ENCODE data around the gene PSMA4.
A peak's percentile ranks its signal among the peaks of the same experiment; 100 is the strongest.
"Not testable (repeated sequence)": the region's sequence is repeated elsewhere in the genome, so short reads cannot be mapped to it uniquely, and the experiment has no call there.

Gene PSMA4

DNA sequence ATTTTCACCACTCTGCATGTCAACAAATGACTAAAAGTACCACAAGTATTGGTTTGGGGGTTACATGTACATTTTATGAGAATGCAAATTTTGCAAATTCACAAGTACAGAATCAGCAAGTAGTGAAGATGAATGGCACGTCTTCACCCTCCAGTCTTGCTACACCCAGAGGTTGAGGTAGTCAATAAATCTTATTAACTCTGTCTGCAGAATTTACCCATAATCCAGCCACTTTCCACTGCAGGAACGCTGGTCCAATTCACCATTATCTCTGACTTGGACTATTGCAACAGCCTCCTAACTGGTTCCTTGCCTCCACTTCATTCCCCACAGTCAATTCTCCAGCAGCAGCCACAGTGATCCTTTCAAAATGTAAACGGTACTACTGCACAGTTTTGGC, 10.6 kb downstream of the PSMA4 start:
- no peak for DNase-seq (ENCODE audit: extremely low read depth in 1 of 2, low read depth in 1 of 2)

- no peak for DNase-seq (ENCODE audit: extremely low read depth in 1 of 2, low read depth in 1 of 2)
Observed at GRCh38 chr15:78551902-78552301, 11.7 kb downstream of the PSMA4 start.

DNA sequence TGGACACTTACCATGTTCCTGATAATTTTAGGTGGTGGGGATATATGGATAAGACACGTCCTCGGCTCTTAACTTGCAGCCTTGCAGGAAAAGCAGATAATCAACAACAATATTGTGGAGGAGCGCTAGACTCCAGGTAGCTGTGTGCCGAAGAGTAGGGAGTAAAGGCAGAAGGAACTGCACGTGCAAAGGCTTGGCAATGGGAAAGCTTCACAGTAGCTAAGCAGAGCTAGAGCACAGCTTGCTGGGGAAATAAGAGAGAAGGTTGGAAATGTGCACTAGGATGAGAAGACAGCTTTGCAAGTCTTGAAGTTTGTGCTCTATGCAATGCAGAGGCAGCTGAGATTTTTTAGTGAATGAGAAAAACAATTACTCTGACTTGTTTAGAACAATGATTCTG, 12.4 kb downstream of the PSMA4 start:
- no peak for DNase-seq (ENCODE audit: extremely low read depth in 1 of 2, low read depth in 1 of 2)

GRCh38 chr15:78560201-78560600, 20.0 kb downstream of the PSMA4 start:
- not testable (repeated sequence) for DNase-seq (ENCODE audit: extremely low read depth in 1 of 2, low read depth in 1 of 2)

- DNase-seq (ENCODE audit: extremely low read depth in 1 of 2, low read depth in 1 of 2), result no peak
Observed at GRCh38 chr15:78561490-78561889, 21.2 kb downstream of the PSMA4 start.

DNA sequence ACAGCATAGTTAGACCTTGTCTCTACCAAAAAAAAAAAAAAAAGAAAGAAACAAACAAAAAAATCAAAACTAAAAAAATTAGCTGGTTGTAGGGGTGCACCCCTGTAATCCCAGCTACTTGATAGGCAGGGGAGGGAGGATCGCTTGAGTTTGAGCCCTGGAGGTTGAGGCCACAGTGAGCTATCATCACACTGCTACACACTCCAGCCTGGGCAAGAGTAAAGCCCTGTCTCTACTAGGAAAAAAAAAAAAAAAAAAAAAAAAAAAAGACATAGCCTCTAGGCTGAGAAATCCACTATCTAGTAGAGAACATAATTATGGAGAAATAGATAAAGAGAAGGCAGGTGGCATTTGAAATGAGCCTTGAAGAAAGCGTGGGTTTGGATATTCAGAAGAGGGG, 22.8 kb downstream of the PSMA4 start:
- DNase-seq (ENCODE audit: extremely low read depth in 1 of 2, low read depth in 1 of 2), result no peak

DNA sequence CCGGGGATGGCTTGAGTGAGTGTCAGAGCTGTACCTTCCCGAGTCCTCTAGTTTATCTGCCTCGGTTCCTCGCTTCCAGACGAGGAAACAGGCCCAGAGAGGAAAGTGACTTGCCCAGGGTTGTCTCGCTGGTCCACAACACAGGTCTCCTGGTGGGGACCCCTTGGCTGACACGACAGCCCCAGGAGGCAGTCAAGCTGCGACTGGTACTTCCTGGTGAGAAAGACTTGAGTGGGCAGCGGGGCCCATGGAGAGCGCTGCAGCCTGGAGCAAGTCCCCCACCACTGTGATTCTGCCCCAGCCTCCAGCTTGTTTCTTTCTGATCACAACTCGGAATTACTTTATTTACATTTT, 24.5 kb downstream of the PSMA4 start:
- no peak for DNase-seq (ENCODE audit: extremely low read depth in 1 of 2, low read depth in 1 of 2)

DNA sequence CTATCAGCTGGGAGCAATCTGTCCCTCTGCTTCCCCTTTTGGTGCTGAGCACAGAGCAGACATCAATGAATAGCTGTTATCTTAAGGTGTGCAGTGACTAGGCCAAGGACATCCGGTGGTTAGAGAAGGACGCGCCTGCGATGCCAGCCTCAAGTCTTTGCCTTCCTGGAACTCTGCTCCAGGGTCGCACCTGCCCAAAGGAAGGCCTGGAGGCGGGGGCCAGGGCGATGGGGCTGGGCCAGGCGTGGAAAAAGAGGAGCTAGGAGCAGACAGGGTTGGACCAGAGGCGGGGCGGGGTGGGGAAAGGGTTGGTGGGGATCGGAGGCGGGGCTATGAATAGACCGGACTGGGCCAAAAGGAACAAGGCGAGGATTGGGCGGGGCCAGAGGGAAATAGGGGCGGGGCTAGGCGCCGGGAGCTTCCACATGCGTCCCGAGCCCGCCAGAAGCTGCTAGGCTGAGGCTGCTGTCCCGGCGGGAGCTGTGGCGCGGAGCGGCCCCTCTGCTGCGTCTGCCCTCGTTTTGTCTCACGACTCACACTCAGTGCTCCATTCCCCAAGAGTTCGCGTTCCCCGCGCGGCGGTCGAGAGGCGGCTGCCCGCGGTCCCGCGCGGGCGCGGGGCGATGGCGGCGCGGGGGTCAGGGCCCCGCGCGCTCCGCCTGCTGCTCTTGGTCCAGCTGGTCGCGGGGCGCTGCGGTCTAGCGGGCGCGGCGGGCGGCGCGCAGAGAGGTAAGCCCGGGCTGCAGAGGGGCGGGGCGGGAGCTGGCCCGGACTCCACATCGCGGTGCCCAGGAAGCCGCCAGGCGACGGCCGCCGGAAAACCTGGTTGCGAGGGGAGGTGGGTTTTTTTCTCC, 25.1 kb downstream of the PSMA4 start, which contains the start of gene CHRNA5:
Gene CHRNA5, plus strand, starts transcription at position 424 of the 854 bp plus-strand sequence. Its CDS starts 200 bp downstream, at position 624.
- DNase-seq (ENCODE audit: extremely low read depth in 1 of 2, low read depth in 1 of 2), result peak; percentile 25 to 49

DNA sequence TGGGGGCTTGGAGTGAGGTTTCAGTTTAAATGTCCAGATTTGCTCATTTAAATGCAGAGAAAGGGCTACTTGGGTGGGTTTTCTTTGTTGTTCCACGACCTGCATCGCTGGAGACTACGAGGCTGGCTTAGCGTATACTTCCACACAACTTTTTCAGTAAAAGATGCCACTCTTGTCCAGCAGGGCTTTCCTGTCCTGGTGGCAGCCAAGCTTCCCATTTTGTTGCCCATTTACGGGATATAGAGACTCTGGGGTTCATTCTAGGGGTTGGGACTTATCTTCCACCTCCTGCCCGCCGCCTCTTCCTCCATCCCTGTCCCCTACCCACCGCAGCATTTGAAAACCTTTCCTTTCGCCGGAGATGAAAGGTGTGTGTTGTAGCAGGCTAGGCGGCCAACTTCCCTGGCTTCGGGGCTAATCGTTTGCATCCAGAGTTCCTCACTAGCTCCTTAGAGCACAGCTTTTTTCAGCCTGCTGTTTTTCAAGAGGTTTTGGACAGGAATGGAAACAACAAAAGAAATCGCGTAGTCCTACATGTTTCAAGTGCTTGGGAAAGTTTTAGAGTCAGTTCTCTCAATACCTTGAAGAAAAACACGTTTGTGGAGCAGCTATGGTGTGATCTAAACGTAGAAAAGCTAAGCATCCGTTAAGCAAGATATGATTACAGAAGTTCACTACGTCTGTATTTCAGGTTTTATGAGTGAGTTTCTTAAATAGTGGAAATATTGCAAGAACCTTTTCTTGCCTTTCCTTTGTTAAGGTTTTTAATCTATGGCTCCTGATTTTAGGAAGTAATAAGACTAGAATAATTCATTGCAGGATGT, 25.9 kb downstream of the PSMA4 start:
- no peak for DNase-seq (ENCODE audit: extremely low read depth in 1 of 2, low read depth in 1 of 2)

DNA sequence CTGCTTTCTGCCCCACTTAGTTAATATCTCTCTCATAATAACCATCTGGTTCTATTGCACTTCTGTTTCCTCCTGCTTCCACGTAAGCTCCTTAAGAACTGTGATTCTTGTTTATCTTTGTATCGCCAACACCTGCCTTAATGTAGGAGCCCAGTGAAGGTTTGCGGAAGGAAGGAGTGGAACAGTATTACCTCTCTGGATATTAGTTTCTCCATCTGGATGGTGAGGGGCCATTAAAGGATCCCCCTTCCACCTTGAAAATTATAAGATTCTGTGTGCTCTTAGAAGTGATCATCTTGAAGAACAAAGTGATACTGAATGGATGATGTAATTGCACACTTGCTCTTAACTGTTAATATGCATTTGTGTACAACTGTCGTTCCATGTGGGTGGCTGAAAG, 27.3 kb downstream of the PSMA4 start:
- DNase-seq (ENCODE audit: extremely low read depth in 1 of 2, low read depth in 1 of 2), result no peak

- no peak for DNase-seq (ENCODE audit: extremely low read depth in 1 of 2, low read depth in 1 of 2)
Observed at GRCh38 chr15:78570710-78571109, 30.5 kb downstream of the PSMA4 start.

GRCh38 chr15:78571382-78571781, 31.1 kb downstream of the PSMA4 start:
- no peak for DNase-seq (ENCODE audit: extremely low read depth in 1 of 2, low read depth in 1 of 2)

DNA sequence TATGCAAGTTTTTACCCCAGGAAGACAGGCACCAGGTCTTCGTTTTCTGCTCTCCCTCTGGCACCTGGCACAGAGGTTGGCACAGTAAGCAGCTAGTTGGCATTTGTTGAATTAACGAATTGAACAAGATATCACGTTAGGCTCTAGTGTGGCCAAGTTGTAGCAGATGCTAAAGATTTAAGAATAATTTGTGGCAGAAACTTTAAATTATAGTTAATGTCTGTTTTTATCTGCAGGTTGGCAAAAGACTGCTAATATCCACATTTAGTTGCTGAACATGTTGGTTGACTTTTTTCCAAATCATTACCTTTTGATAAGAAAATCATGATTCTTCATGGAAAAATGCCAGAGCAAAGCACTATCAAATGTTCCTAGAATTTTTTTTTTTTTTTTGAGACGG, 33.2 kb downstream of the PSMA4 start:
- DNase-seq (ENCODE audit: extremely low read depth in 1 of 2, low read depth in 1 of 2), result no peak

- no peak for DNase-seq (ENCODE audit: extremely low read depth in 1 of 2, low read depth in 1 of 2)
Observed at GRCh38 chr15:78574944-78575343, 34.7 kb downstream of the PSMA4 start.

DNA sequence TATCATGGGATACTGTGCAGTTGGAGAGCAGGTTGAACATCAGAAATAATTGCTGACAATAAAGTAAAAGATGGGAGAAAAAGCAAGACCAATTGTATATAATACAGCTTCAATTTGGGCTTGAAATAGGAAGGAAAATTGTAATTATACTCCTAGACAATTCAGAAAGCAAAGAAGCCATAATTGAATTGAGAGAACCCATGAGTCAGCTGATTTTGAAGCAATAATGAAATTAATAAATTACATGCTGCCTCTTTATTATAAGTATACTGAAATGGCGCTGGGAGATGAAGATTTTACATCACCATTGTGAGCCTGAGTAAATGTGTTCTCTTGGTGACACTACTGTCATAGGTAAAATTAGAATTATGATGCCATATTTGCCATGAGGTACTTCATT, 57.3 kb downstream of the PSMA4 start:
- no peak for DNase-seq (ENCODE audit: extremely low read depth in 1 of 2, low read depth in 1 of 2)

GRCh38 chr15:78598348-78598747, 58.1 kb downstream of the PSMA4 start:
- no peak for DNase-seq (ENCODE audit: extremely low read depth in 1 of 2, low read depth in 1 of 2)

GRCh38 chr15:78599189-78599588, 58.9 kb downstream of the PSMA4 start:
- DNase-seq (ENCODE audit: extremely low read depth in 1 of 2, low read depth in 1 of 2), result no peak

All from activated CD8-positive, alpha-beta memory T cell treated with anti-CD3 and anti-CD28 coated beads for 1 hour (primary cell).